ENCODE measurements around the gene KIAA1217.

GRCh38 chr10:24351961-24352360 is 143.0 kb downstream of the KIAA1217 start:
- TF ChIP-seq, protein P1, sequence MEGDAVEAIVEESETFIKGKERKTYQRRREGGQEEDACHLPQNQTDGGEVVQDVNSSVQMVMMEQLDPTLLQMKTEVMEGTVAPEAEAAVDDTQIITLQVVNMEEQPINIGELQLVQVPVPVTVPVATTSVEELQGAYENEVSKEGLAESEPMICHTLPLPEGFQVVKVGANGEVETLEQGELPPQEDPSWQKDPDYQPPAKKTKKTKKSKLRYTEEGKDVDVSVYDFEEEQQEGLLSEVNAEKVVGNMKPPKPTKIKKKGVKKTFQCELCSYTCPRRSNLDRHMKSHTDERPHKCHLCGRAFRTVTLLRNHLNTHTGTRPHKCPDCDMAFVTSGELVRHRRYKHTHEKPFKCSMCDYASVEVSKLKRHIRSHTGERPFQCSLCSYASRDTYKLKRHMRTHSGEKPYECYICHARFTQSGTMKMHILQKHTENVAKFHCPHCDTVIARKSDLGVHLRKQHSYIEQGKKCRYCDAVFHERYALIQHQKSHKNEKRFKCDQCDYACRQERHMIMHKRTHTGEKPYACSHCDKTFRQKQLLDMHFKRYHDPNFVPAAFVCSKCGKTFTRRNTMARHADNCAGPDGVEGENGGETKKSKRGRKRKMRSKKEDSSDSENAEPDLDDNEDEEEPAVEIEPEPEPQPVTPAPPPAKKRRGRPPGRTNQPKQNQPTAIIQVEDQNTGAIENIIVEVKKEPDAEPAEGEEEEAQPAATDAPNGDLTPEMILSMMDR (tag by site-specific recombination; IDR thresholded peaks at IDR 0.05), result no peak
- TF ChIP-seq ZNF37A (tag by site-specific recombination; IDR thresholded peaks at IDR 0.05) (no peak), ZNF639 (tag by site-specific recombination; IDR thresholded peaks at IDR 0.05) (no peak), WT1 (tag by site-specific recombination; IDR thresholded peaks at IDR 0.05) (no peak), ZBTB1 (tag by site-specific recombination; IDR thresholded peaks at IDR 0.05) (no peak), SP2 (tag by site-specific recombination; IDR thresholded peaks at IDR 0.05) (no peak), KLF1 (tag by site-specific recombination; IDR thresholded peaks at IDR 0.05) (no peak)
- TF ChIP-seq, protein P2, sequence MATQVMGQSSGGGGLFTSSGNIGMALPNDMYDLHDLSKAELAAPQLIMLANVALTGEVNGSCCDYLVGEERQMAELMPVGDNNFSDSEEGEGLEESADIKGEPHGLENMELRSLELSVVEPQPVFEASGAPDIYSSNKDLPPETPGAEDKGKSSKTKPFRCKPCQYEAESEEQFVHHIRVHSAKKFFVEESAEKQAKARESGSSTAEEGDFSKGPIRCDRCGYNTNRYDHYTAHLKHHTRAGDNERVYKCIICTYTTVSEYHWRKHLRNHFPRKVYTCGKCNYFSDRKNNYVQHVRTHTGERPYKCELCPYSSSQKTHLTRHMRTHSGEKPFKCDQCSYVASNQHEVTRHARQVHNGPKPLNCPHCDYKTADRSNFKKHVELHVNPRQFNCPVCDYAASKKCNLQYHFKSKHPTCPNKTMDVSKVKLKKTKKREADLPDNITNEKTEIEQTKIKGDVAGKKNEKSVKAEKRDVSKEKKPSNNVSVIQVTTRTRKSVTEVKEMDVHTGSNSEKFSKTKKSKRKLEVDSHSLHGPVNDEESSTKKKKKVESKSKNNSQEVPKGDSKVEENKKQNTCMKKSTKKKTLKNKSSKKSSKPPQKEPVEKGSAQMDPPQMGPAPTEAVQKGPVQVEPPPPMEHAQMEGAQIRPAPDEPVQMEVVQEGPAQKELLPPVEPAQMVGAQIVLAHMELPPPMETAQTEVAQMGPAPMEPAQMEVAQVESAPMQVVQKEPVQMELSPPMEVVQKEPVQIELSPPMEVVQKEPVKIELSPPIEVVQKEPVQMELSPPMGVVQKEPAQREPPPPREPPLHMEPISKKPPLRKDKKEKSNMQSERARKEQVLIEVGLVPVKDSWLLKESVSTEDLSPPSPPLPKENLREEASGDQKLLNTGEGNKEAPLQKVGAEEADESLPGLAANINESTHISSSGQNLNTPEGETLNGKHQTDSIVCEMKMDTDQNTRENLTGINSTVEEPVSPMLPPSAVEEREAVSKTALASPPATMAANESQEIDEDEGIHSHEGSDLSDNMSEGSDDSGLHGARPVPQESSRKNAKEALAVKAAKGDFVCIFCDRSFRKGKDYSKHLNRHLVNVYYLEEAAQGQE (tag by site-specific recombination; IDR thresholded peaks at IDR 0.05), result no peak
- TF ChIP-seq, protein P3, sequence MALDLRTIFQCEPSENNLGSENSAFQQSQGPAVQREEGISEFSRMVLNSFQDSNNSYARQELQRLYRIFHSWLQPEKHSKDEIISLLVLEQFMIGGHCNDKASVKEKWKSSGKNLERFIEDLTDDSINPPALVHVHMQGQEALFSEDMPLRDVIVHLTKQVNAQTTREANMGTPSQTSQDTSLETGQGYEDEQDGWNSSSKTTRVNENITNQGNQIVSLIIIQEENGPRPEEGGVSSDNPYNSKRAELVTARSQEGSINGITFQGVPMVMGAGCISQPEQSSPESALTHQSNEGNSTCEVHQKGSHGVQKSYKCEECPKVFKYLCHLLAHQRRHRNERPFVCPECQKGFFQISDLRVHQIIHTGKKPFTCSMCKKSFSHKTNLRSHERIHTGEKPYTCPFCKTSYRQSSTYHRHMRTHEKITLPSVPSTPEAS (tag by site-specific recombination; IDR thresholded peaks at IDR 0.05), result no peak
